HUES64 (cell line): ENCODE data around the gene MYO1B.

Experiments used
- H3K27ac ChIP-seq: 2 replicates; pipeline ENCODE4 v1.7.0; 2013; ENCODE audit warnings: low read depth, low read length, inconsistent platforms
- H3K27me3 ChIP-seq: 2 replicates; pipeline ENCODE4 v1.6.1; 2013; ENCODE audit warnings: mild to moderate bottlenecking, low read length; ENCODE audit not compliant: insufficient read depth
- H3K36me3 ChIP-seq: 2 replicates; pipeline ENCODE4 v1.6.1; 2013; ENCODE audit warnings: mild to moderate bottlenecking, low read length; ENCODE audit not compliant: insufficient read depth
- H3K4me1 ChIP-seq: 2 replicates; pipeline ENCODE4 v1.6.1; 2013; ENCODE audit warnings: mild to moderate bottlenecking, low read length, moderate library complexity; ENCODE audit not compliant: insufficient read depth
- H3K4me3 ChIP-seq: 2 replicates; pipeline ENCODE4 v1.5.1; 2013; ENCODE audit warnings: mild to moderate bottlenecking, low read length, moderate library complexity
- H3K9ac ChIP-seq: 2 replicates; pipeline ENCODE4 v1.6.1; 2013; ENCODE audit warnings: mild to moderate bottlenecking, low read depth, low read length
- H3K9me3 ChIP-seq: 2 replicates; pipeline ENCODE4 v1.6.1; 2013; ENCODE audit warnings: low read depth, low read length; ENCODE audit not compliant: insufficient read depth
- WGBS: fragments of 150-250, 120-280 bp; methylation state at CpG from one replicate; pipeline ENCODE4 v1.1.7; 2013; ENCODE audit warnings: missing lambda C conversion rate; 5-methylcytosine and 5-hydroxymethylcytosine counted together

The MYO1B gene

GRCh38 chr2:191280834-191281756 lies 35.9 kb downstream of the MYO1B start:
- no peak overlapping the region for H3K9ac ChIP-seq
- H3K9me3 ChIP-seq = no peaks in the 10 kb centered on the region
- H3K4me3 ChIP-seq = no peak overlapping the region
- H3K27ac ChIP-seq = peak overlapping the region; percentile 55; the same call in 1 of the 2 replicates
- H3K4me1 ChIP-seq = peaks cover 13% of the 10 kb centered on the region
- 91% methylated on average over 13 of the region's 13 CpGs for WGBS
- H3K27me3 ChIP-seq = no peaks in the 10 kb centered on the region
- peaks cover 43% of the 10 kb centered on the region for H3K36me3 ChIP-seq

GRCh38 chr2:191285252-191285651 lies 40.0 kb downstream of the MYO1B start:
- H3K27ac ChIP-seq = no peak overlapping the region
- H3K9me3 ChIP-seq = no peaks in the 10 kb centered on the region
- peaks cover 10% of the 10 kb centered on the region for H3K4me1 ChIP-seq
- no peak overlapping the region for H3K9ac ChIP-seq
- H3K27me3 ChIP-seq = no peaks in the 10 kb centered on the region
- 95% methylated on average over 11 of the region's 11 CpGs for WGBS
- H3K4me3 ChIP-seq = no peak overlapping the region
- H3K36me3 ChIP-seq = peaks cover 19% of the 10 kb centered on the region

- no peak overlapping the region for H3K4me3 ChIP-seq
- no peak overlapping the region for H3K27ac ChIP-seq
- H3K36me3 ChIP-seq = peaks cover 16% of the 10 kb centered on the region
Measured at GRCh38 chr2:191287820-191288219, 42.6 kb downstream of the MYO1B start.

GRCh38 chr2:191289049-191289448 lies 43.8 kb downstream of the MYO1B start:
- Histone ChIP-seq H3K4me1 (peaks cover 16% of the 10 kb centered on the region), H3K36me3 (peaks cover 4% of the 10 kb centered on the region; the same call in 1 of the 2 replicates), H3K27ac (no peak overlapping the region), H3K9me3 (no peaks in the 10 kb centered on the region), H3K4me3 (no peak overlapping the region), H3K9ac (no peak overlapping the region), H3K27me3 (no peaks in the 10 kb centered on the region)
- 77% methylated on average over 6 of the region's 7 CpGs for WGBS

More at GRCh38 chr2:191287820-191288219, 42.6 kb downstream of the MYO1B start:
- peaks cover 16% of the 10 kb centered on the region for H3K4me1 ChIP-seq
- no peak overlapping the region for H3K9ac ChIP-seq
- H3K27me3 ChIP-seq = no peaks in the 10 kb centered on the region
- WGBS = 97% methylated on average over 3 of the region's 4 CpGs
- no peaks in the 10 kb centered on the region for H3K9me3 ChIP-seq

GRCh38 chr2:191291471-191291870 lies 46.3 kb downstream of the MYO1B start:
- 80% methylated on average over 2 of the region's 2 CpGs for WGBS
- Histone ChIP-seq H3K4me1 (peaks cover 16% of the 10 kb centered on the region), H3K27ac (no peak overlapping the region), H3K9me3 (no peaks in the 10 kb centered on the region), H3K36me3 (peaks cover 2% of the 10 kb centered on the region; the same call in 1 of the 2 replicates), H3K4me3 (no peak overlapping the region), H3K27me3 (no peaks in the 10 kb centered on the region), H3K9ac (no peak overlapping the region)

GRCh38 chr2:191292869-191293268 lies 47.7 kb downstream of the MYO1B start:
- peaks cover 13% of the 10 kb centered on the region for H3K4me1 ChIP-seq
- H3K36me3 ChIP-seq = peaks cover 9% of the 10 kb centered on the region; the same call in 1 of the 2 replicates
- no peaks in the 10 kb centered on the region for H3K27me3 ChIP-seq
- no peak overlapping the region for H3K9ac ChIP-seq
- no peak overlapping the region for H3K27ac ChIP-seq
- H3K4me3 ChIP-seq = no peak overlapping the region
- no peaks in the 10 kb centered on the region for H3K9me3 ChIP-seq

- Histone ChIP-seq H3K4me3 (no peak overlapping the region), H3K36me3 (peaks cover 9% of the 10 kb centered on the region; the same call in 1 of the 2 replicates), H3K27ac (no peak overlapping the region), H3K4me1 (peaks cover 12% of the 10 kb centered on the region), H3K9ac (no peak overlapping the region), H3K9me3 (no peaks in the 10 kb centered on the region), H3K27me3 (no peaks in the 10 kb centered on the region)
- 89% methylated on average over 2 of the region's 3 CpGs for WGBS
Measured at GRCh38 chr2:191295088-191295487, 49.9 kb downstream of the MYO1B start.

GRCh38 chr2:191296083-191297006 lies 51.1 kb downstream of the MYO1B start:
- Histone ChIP-seq H3K9me3 (no peaks in the 10 kb centered on the region), H3K27ac (no peak overlapping the region), H3K9ac (no peak overlapping the region), H3K27me3 (no peaks in the 10 kb centered on the region), H3K4me3 (no peak overlapping the region), H3K36me3 (peaks cover 9% of the 10 kb centered on the region; the same call in 1 of the 2 replicates), H3K4me1 (0 out of 2 replicates have a peak, but pooled peaks cover under 1% of the 10 kb centered on the region)
- WGBS = 91% methylated on average over 5 of the region's 8 CpGs

GRCh38 chr2:191297033-191297432 lies 51.8 kb downstream of the MYO1B start:
- Histone ChIP-seq H3K9me3 (no peaks in the 10 kb centered on the region), H3K27me3 (no peaks in the 10 kb centered on the region), H3K4me1 (no peaks in the 10 kb centered on the region), H3K36me3 (peaks cover 9% of the 10 kb centered on the region; the same call in 1 of the 2 replicates), H3K9ac (no peak overlapping the region), H3K4me3 (no peak overlapping the region), H3K27ac (no peak overlapping the region)
- 75% methylated on average over 5 of the region's 5 CpGs for WGBS

- Histone ChIP-seq H3K9me3 (no peaks in the 10 kb centered on the region), H3K27ac (no peak overlapping the region), H3K4me3 (no peak overlapping the region), H3K9ac (no peak overlapping the region), H3K27me3 (no peaks in the 10 kb centered on the region), H3K4me1 (no peaks in the 10 kb centered on the region), H3K36me3 (peaks cover 9% of the 10 kb centered on the region; the same call in 1 of the 2 replicates)
- no CpG with 5 or more reads among the region's 2 CpGs for WGBS
Measured at GRCh38 chr2:191298306-191298705, 53.1 kb downstream of the MYO1B start.

- Histone ChIP-seq H3K27ac (no peak overlapping the region), H3K9me3 (no peaks in the 10 kb centered on the region), H3K4me3 (no peak overlapping the region), H3K4me1 (no peaks in the 10 kb centered on the region), H3K36me3 (peaks cover 9% of the 10 kb centered on the region; the same call in 1 of the 2 replicates), H3K27me3 (no peaks in the 10 kb centered on the region), H3K9ac (no peak overlapping the region)
- WGBS = 74% methylated on average over 2 of the region's 2 CpGs
Measured at GRCh38 chr2:191299010-191299409, 53.8 kb downstream of the MYO1B start.
